Measurements from ENCODE around the gene RNU5D-1. TPM values are rescaled to one million over a fixed set of nuclear protein-coding genes. Genes with fewer than 3 reads are reported as not detected.

The RNU5D-1 gene
- total RNA-seq, 2 donors from 2014 or later: not detected

DNA sequence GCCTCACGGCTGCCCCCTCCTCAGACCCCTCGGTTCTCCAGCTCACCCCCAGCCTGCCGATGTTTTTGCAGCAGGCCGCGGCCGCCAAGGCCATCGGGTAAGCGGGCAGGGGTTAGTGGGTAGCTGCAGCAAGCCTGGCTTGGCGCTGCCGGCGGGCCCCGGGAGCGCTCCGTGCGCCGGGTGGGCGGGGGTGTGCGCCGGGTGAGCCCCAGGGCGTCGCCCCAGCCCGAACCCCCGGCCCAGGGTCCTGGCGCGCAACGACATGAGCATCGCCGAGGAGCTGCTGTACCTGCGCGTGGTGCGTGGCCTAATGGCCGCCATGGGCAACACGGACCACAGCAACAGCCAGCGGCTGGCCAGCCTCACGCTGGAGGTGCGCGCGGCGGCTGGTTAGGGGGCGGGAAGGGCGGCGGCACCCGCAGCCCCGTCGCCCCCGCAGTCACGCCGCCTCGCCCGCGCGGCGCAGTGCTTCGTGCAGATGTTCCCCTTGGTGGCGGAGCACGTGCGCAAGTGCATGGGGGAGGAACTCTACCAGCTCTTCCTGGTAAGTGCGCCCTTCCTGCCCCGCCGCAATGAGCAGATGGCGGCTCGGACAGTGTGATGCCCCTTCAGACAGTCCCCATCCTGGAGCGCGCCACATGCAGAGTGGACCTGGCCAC, 6.5 kb downstream of the RNU5D-1 start:
- Histone ChIP-seq H3K27me3 (ENCODE audit: control insufficient read depth, insufficient read depth, low read length, poor library complexity, severe bottlenecking) (no peaks in the 10 kb centered on the region), H3K36me3 (ENCODE audit: control insufficient read depth, insufficient read depth, low read length) (no peaks in the 10 kb centered on the region), H3K4me3 (ENCODE audit: low read length) (no peak overlapping the region), H3K9ac (ENCODE audit: extremely low read depth, low read length, poor library complexity, severe bottlenecking) (no peak overlapping the region), H3K27ac (ENCODE audit: low read depth, low read length) (no peak overlapping the region), H3K4me1 (ENCODE audit: control insufficient read depth, insufficient read depth, low read length) (peaks cover 3% of the 10 kb centered on the region), H3K9me3 (ENCODE audit: control insufficient read depth, low read length) (no peaks in the 10 kb centered on the region)
- WGBS, 2 experiments (ENCODE audit: insufficient coverage in 1 of 2, insufficient read length in 1 of 2): 96% methylated on average over 40 to 64 of the region's 64 CpGs
- H3K36me3 Mint-ChIP-seq (ENCODE audit: low read depth): no peaks in the 10 kb centered on the region
- H3K9me3 Mint-ChIP-seq: peaks cover 2% of the 10 kb centered on the region
- DNase-seq: no peak
- no peak overlapping the region for H3K27ac Mint-ChIP-seq
- peaks cover 18% of the 10 kb centered on the region for H3K4me1 Mint-ChIP-seq
- TF ChIP-seq, protein P1, sequence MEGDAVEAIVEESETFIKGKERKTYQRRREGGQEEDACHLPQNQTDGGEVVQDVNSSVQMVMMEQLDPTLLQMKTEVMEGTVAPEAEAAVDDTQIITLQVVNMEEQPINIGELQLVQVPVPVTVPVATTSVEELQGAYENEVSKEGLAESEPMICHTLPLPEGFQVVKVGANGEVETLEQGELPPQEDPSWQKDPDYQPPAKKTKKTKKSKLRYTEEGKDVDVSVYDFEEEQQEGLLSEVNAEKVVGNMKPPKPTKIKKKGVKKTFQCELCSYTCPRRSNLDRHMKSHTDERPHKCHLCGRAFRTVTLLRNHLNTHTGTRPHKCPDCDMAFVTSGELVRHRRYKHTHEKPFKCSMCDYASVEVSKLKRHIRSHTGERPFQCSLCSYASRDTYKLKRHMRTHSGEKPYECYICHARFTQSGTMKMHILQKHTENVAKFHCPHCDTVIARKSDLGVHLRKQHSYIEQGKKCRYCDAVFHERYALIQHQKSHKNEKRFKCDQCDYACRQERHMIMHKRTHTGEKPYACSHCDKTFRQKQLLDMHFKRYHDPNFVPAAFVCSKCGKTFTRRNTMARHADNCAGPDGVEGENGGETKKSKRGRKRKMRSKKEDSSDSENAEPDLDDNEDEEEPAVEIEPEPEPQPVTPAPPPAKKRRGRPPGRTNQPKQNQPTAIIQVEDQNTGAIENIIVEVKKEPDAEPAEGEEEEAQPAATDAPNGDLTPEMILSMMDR (conservative IDR thresholded peaks at IDR 0.05): no peak
- H3K4me3 Mint-ChIP-seq: no peak overlapping the region
- H3K27me3 Mint-ChIP-seq (ENCODE audit: insufficient read depth): no peaks in the 10 kb centered on the region

DNA sequence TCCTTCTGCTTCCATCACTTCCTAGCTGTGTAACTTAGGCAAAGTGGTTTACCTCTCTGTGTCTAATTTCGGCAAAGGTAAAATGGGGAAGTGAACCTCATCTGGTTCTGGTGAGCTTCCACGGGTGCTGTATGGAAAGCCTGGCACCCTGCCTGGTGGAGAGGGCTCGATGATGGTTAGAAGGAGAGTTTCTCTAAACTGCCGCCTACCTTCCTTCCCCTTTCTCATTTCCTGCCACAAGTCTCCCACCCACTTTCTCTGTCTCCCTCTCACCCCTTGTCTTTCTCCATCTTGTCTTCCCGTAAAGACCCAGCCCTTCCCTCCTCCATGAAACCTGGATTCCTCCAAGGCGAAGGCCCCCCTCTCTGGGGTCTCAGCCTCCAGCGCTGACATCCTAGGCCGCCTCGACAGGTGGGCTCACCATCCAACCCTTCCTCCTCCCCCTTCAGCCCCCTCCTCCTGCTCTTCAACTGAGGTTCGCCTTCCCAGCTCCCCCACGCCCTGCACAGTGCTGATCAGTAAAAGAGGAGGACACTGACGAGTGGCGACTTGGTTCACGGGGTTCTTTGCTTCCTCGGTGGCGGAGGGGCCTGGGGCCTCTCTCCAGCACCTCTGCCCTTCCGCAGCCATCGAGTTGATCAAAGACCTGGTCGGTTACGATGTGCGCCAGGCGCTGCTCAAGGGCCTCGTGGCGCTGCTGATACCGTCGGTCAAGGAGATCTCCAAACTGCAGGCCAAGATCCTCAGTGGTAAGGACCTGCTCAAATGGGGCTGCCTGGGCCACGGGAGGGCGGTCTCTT, 7.3 kb downstream of the RNU5D-1 start:
- Mint-ChIP-seq H3K36me3 (ENCODE audit: low read depth) (no peaks in the 10 kb centered on the region), H3K27ac (no peak overlapping the region), H3K4me3 (no peak overlapping the region), H3K27me3 (ENCODE audit: insufficient read depth) (no peaks in the 10 kb centered on the region), H3K4me1 (peaks cover 18% of the 10 kb centered on the region), H3K9me3 (peaks cover 2% of the 10 kb centered on the region)
- H3K9ac ChIP-seq (ENCODE audit: extremely low read depth, low read length, poor library complexity, severe bottlenecking): no peak overlapping the region
- peak; percentile 49 for DNase-seq
- H3K9me3 ChIP-seq (ENCODE audit: control insufficient read depth, low read length): no peaks in the 10 kb centered on the region
- no peaks in the 10 kb centered on the region for H3K36me3 ChIP-seq (ENCODE audit: control insufficient read depth, insufficient read depth, low read length)
- peaks cover 3% of the 10 kb centered on the region for H3K4me1 ChIP-seq (ENCODE audit: control insufficient read depth, insufficient read depth, low read length)
- H3K4me3 ChIP-seq (ENCODE audit: low read length): no peak overlapping the region
- no peaks in the 10 kb centered on the region for H3K27me3 ChIP-seq (ENCODE audit: control insufficient read depth, insufficient read depth, low read length, poor library complexity, severe bottlenecking)
- H3K27ac ChIP-seq (ENCODE audit: low read depth, low read length): no peak overlapping the region
- WGBS, 2 experiments (ENCODE audit: insufficient coverage in 1 of 2, insufficient read length in 1 of 2): 93 to 95% methylated on average over 21 to 28 of the region's 28 CpGs
- TF ChIP-seq, protein P1 (conservative IDR thresholded peaks at IDR 0.05): no peak

DNA sequence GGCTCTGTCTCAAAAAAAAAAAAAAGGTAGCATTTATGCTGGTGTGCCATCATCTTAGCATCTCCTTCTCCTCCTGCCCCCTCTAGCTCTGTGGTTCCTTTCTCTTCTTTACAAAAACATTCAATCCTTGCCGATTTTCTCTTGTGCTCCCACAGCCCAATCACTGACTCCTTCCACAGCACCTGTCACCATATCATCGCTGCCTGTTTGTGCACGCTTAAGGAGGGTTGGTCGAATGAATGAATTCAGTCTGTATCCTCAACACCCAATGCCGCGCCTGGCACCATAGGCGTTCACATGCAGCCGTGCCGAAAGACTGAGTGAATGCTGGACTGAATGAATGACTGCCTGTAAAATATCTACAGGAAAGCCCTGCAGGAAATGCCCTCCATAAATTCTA, 7.9 kb downstream of the RNU5D-1 start:
- Mint-ChIP-seq H3K36me3 (ENCODE audit: low read depth) (no peaks in the 10 kb centered on the region), H3K4me1 (peaks cover 18% of the 10 kb centered on the region), H3K27me3 (ENCODE audit: insufficient read depth) (peaks cover 5% of the 10 kb centered on the region), H3K4me3 (no peak overlapping the region), H3K9me3 (peaks cover 2% of the 10 kb centered on the region), H3K27ac (no peak overlapping the region)
- Histone ChIP-seq H3K36me3 (ENCODE audit: control insufficient read depth, insufficient read depth, low read length) (no peaks in the 10 kb centered on the region), H3K9ac (ENCODE audit: extremely low read depth, low read length, poor library complexity, severe bottlenecking) (no peak overlapping the region), H3K4me3 (ENCODE audit: low read length) (no peak overlapping the region), H3K9me3 (ENCODE audit: control insufficient read depth, low read length) (no peaks in the 10 kb centered on the region), H3K27me3 (ENCODE audit: control insufficient read depth, insufficient read depth, low read length, poor library complexity, severe bottlenecking) (no peaks in the 10 kb centered on the region), H3K27ac (ENCODE audit: low read depth, low read length) (no peak overlapping the region), H3K4me1 (ENCODE audit: control insufficient read depth, insufficient read depth, low read length) (peaks cover 4% of the 10 kb centered on the region)
- 95% methylated on average over 3 to 9 of the region's 9 CpGs for WGBS, 2 experiments (ENCODE audit: insufficient coverage in 1 of 2, insufficient read length in 1 of 2)
- TF ChIP-seq, protein P1 (conservative IDR thresholded peaks at IDR 0.05): no peak
- DNase-seq: peak; percentile 38
